NCI-H82 (cell line): Measurements from ENCODE around the gene RALGPS1.

ENCODE experiments used
- DNase-seq: peaks from one replicate; lab custom pipeline; 2025; lab: John Stamatoyannopoulos, UW

The RALGPS1 gene

GRCh38 chr9:126955811-126956210, 41.2 kb downstream of the RALGPS1 start:
- no peak for DNase-seq

DNA sequence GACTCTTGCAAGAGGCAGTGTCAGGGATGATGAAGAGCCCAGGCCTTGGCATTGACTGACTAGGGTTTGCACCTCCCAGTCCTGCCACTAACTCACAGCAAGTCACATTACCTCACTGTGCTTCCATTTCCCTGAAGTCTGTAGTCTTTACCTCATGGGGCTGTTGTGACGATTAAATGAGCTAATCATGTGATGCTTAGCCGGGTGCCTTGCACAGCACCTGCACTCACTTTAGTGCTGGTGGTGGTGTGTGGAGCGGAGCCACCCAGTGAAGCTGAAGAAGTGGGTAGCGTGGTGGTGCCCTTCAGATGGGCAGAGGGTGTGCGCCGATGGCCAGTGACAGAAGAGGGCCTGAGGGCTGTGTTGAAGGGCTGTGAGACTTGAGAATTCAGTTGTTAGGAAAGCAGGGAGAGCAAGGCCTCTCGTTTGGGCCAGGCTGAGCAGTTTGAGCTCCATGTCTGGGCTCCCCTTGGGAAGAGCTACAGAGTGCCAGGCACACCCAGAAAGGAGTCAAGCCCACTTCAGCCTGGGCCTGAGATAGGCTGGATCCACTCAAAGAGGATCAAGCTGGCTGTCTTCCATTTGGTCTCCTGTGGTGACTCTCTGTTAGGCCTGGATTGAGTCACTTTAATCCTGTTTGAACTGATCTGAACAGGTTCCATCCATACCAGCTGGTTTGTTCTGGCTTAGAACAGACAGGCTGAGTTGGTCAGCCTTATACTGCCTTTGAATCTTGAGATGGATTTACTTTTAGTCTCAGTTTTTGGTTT, 42.5 kb downstream of the RALGPS1 start:
- peak; percentile 96 for DNase-seq

GRCh38 chr9:126957687-126958053, 43.1 kb downstream of the RALGPS1 start:
- DNase-seq = peak; percentile 69

DNA sequence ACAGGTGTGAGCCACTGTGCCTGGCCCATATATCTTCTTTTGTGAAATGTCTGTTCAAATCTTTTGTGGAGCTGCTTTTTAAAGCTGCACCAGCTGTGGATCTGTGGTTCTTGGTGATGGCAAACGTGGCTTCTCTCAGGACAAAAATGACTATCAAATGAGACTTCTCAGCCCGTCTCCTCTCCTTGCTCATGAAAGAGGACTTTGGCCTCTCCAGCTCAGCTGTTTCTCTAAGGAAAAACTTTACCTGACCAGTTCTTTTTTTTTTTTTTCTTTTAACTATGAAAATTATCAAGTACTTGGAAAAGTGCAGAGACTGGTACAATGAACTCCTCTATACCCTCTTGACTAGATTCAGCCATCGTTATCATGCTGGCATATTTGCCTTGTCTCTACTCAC, 44.8 kb downstream of the RALGPS1 start:
- DNase-seq = no peak

DNA sequence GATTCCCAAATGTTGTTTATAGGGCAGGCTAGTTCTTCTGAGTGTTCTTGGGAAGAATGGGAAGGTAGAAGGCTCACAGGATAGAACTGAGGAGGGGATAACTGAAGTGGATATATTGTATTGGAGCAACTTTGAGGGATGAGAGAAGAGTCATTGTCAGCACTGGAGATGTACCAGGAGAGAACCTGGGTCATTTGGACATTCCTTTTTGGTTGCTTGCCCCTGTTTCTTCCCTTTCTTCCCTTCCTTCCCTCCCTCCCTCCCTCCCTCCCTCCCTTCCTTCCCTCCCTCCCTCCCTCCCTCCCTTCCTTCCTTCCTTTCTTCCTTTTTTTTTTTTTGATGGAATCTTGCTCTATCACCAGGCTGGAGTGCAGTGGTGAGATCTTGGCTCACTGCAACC, 45.3 kb downstream of the RALGPS1 start:
- no peak for DNase-seq

DNA sequence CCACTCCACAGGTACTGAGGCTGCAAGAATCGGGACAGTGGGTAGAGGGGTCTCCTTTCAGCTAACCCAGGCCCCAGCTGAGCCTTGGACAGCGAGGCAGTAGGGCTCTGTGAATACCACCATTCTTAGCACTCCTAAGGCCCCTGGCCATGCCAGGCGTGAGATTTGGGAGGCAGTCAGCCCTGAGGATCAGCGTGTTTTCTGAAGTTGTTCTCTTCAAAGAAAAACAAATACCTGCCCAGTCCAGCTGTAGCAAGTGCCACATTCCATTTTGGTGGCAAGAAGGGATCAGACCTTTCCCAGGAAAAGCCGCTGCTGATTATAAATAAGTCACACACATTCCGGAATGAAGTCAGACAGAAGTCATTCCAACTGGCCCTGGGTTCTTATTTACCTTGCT, 47.8 kb downstream of the RALGPS1 start:
- DNase-seq = no peak

DNA sequence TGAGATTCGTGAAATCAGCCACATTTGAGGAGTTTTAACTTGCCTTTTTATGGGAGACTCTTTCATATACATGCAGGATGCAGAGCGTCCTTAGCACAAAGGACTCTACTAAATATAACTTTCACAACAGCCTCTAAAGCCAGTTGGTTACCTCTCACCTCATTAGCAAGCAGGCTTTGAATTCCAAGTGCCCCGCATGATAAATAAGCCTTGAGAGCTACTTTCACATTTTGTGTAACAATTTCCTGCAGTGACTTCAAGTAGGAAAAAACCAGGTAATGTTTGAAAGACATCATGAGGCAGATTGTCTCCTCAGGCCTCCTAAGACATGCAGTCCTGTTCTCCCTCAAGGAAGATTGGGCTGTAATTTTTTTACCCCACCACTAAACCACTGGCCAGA, 50.5 kb downstream of the RALGPS1 start:
- DNase-seq = no peak

GRCh38 chr9:126965541-126966428, 51.2 kb downstream of the RALGPS1 start:
- peak; percentile 76 for DNase-seq

DNA sequence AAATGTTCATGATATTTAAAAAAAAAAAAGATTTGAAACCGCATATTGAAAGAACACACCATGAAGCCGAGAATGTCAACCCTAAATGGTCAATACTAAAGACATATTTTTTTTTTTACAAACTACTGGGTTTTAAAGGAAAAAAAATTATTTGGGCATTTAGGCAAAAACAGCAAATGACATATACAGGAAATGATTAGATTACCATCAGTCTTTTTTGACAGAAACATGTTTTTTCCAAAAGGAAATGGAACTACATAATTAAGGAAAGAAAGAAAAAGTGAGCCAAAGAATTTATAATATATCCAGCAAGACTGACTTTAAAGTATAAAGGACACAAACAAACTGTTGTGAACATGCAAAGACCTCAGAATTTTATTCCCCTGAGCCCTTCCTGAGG, 56.7 kb downstream of the RALGPS1 start:
- DNase-seq = no peak

DNA sequence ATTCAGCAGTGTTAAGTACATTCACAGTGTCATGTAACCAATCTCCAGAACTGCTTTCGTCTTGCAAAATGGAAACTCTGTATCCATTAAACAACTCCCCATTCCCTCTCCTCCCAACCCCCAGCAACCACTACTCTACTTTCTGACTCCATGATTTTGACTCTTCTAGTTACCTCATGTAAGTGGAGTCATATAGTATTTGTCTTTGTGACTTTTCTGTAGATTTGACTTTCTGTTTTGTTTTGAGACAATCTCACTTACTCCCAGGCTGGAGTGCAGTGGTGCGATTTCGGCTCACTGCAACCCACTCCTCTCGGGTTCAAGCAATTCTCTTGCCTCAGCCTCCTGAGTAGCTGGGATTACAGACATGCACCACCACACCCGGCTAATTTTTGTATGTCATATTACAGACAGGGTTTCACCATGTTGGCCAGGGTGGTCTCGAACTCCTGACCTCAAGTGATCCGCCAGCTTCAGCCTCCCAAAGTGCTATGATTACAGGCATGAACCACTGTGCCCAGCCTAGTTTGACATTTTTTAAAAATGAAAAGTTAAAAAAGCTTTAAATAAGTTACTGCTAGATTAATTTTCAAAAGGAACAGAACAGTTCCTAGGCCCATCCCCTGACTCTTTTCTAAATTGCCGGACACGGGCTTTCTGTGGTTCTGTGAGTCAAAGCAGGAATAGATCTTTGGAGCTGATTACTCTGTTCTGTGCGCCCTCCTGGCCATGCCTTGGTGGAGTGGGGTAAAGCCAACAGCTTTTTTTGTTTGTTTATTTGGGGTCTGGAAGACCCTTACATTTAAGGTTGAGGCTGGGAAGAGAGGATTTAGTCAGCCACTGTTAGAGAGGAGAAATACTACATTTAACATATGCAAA, 59.3 kb downstream of the RALGPS1 start:
- no peak for DNase-seq

DNA sequence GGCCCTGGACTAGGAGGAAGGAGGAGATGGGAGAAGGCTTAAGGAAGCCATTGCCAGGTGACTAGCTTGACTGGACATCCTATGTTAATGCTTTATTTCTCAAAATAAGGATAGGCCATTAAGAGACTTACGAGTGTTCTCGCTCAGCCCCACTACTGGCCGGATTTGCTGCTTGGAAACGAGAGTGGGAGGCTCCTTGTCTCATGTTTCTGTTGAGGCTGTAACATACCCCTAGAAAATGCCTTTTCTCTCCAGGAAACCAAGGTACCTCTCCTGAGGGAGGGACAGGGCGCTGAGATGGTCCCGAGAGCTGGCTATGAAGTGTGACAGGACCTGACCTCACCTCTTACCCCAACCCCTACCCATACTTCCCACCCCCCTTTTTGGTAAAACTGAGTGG, 60.0 kb downstream of the RALGPS1 start:
- no peak for DNase-seq

DNA sequence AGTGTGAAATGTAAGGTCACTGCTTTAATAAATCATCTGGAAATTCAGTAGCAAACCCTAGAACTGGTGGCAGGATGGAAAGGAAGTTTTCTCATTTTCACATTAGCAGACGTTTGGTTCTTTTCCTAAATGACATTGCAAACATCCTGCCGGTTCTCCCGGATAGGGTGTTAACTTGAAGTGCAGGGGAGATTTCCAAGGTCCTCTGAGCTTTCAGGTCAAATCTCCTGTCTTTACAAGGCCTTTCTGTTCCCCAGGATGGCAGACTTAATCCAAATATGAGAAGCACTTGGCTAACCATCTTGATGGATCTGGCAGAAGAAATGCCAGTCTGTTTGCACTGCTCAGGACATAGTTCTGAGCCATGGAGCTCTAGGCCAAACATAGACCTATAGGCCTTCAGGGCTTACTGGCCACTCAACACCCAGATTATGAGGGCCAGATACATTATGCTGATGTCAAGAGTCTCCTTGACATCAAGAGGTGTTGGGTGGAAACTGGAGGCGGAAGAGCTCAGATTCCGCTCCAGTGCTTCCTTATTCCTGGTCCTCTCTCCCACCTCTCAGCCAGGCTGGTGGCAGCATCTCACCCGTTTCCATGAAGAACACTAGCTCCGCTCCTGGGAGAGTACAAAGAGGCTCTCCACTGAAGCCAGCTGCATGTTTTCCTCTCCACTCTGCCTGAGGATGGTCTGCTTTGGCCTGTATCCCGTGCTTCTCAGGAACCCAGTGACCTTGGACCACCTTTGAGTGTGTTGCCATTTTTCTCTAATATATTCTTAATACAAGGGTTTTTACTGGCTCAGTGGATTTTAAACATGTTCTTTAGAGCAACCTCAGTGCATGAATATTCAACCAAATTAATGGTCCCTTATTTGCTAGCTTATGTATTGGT, 61.0 kb downstream of the RALGPS1 start:
- DNase-seq = no peak

DNA sequence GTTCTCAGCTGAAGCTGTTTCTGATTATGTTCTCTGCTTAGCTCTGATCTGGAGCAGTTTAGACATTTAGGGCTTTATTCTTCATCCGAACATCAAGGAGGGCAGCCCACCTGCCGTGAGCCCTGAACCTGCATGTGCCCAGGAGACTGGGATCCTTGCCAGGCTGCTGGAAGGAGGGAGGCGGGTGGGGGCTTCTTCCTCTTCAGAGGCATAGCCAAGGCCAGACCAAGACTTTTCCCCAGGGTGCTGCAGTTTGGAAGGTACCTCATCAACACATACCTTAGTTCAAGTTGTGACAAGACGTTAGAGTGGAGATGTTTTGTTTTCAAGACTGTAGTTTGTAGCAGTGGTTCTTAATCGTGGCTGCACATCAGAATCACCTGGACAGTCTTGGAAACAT, 64.9 kb downstream of the RALGPS1 start:
- no peak for DNase-seq

DNA sequence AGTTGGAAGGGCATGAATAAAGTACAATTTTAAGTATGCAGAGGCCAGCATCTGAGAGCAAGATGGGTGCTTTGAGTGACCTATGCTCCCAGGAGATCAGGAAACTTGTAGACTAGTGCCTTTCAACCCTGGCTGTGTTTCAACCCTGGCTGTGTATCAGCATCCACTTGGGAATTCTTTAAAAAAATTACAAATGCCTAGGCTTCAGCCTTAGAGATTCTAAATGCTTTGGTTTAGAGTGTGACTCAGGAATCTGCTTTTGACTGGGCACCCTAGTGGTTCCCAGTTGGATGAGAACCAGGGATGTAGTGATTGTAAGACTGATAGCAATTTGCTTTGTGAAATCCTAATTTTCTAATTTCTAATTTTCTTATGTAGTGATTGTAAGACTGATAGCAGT, 65.6 kb downstream of the RALGPS1 start:
- no peak for DNase-seq

- DNase-seq = no peak
Observed at GRCh38 chr9:126981218-126981617, 66.6 kb downstream of the RALGPS1 start.

GRCh38 chr9:126982215-126983002, 67.8 kb downstream of the RALGPS1 start:
- DNase-seq = no peak

GRCh38 chr9:126983767-126984166, 69.2 kb downstream of the RALGPS1 start:
- DNase-seq = no peak

- DNase-seq = no peak
Observed at GRCh38 chr9:126984969-126985368, 70.4 kb downstream of the RALGPS1 start.

GRCh38 chr9:126985870-126986498, 71.4 kb downstream of the RALGPS1 start:
- no peak for DNase-seq

DNA sequence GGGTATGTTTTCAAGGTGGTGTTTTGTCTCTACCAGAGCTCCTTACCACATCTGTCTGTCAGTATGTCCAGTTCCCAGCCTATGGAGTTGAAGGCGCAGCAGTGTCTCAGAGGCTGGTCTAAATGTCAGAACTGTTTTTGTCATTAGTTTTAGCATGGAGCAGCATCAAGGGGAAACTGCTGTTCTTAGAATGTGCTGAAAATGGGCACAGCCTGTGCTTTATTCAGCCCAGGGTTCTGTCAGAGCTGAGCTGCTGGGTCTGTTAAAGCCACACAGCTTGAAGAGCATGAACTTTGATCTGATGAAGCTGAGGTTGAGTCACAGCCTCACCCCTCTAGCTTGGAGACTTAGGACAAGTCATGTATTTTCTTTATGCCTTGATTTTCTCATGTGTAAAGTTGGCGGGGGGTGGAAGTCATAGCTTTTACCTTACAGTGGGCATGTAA, 71.9 kb downstream of the RALGPS1 start:
- no peak for DNase-seq
